ENCODE data around the gene SLC22A8.

The SLC22A8 gene

DNA sequence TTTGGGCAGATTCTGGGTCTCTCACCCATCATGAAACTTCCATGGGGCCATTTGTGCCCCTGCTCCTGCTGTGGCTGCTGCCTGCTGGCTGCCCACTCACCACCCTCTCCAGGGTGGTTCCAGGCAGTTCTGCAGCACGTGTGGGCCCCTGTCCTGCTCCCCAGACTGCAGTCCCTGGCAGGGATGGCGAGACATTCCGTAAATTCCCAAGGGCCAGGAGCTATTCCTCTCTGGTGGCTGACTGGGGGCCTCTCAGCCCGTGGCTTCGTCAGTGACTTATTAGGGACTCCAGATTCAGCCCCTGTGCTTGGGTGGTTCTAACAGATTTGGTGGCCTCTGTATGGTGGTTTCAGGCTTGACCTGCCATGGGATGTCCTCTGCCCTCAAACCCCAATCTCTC, 3.9 kb upstream of the SLC22A8 start:
- peaks cover 0 to 5% (median 0%) of the 10 kb centered on the region in 11 experiments; a peak in 1 of 22 replicates for H4K20me1 ChIP-seq
- peaks cover 0 to 10% (median 6%) of the 10 kb centered on the region in 10 experiments; a peak in 12 of 20 replicates for H3K4me1 ChIP-seq
- no peaks in the 10 kb centered on the region for H3K36me3 ChIP-seq
- H3K27ac ChIP-seq = no peak overlapping the region
- no peak overlapping the region for H3K4me3 ChIP-seq
- H3K9me3 ChIP-seq (replicated peaks in 1 of 11) = no peaks in the 10 kb centered on the region
- no peak overlapping the region for H3K4me2 ChIP-seq
- no peak overlapping the region for H3K9ac ChIP-seq
- no peaks in the 10 kb centered on the region for H3K27me3 ChIP-seq
- TF ChIP-seq Cebpa-rat (IDR thresholded peaks at IDR 0.05) = no peak

DNA sequence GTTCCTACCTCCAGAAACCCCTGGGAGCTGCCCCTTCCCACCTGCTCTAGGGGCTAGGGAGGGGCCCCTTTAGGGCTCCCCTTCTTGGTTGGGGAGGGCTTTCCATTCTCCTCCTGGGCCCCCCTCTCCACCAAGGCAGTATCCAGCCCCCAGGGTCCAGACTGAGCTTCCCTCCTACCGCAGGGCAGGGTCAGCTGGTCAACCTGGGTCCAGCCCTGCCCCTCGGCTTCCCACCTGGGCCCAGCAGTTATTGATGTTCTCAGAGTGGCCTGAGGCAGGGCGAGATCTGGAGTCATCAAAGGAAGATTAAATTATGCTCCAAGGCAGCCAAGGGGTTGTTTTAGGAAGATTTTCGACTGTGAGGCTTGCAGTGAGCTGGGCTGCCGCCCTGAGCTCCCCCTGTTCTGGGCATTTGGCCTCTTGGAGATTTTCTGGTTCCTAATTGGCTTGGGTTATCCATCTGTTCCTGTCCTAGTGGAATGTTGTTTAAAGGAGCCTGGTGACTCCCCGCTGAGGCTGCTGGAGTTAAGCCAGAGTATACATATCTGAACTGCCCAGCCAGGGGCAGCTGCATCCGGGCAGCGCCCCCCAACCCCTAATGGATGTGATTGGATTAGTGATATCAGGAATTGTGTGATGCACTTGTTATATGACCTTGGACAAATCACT, 1.8 kb upstream of the SLC22A8 start:
- Histone ChIP-seq H3K27ac (no peak overlapping the region), H4K20me1 (0 out of 22 replicates have a peak, but pooled peaks cover 0 to 4% (median 0%) of the 10 kb centered on the region in 11 experiments), H3K9ac (no peak overlapping the region), H3K27me3 (no peaks in the 10 kb centered on the region), H3K4me3 (no peak overlapping the region), H3K9me3 (replicated peaks in 1 of 11) (no peaks in the 10 kb centered on the region), H3K36me3 (no peaks in the 10 kb centered on the region), H3K4me1 (no peaks in the 10 kb centered on the region), H3K4me2 (no peak overlapping the region)
- no peak for TF ChIP-seq Cebpa-rat (IDR thresholded peaks at IDR 0.05)

DNA sequence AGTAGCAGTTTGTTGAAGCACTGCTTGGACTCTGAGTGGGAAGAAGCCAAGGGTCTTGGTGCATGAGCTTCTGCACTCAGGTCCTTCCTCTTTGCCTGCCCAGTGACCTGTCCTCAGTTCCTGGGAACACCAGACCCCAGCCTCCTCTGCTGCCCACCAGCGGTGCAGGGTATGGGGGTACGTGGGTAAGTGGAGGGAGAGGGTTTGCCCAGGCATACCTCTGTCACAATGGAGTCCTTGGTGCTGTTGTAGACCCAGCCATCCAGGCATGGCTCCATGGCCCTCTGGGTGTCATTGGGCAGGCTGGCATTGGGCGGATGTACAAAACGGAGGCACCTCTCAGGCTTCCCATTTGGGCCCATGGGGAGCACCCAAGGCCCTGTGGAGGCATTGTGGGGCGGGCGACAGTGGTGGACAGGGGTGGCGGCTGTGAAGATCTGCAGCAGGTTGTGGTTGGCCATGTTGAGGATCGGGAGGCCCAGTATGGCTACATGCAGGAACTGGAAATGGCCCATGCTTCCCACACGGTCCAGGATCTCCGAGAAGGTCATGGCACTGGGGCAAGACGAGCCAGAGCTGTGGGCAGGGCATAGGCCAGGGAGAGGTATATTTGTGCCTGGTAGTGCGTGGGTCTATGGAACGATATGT, 1.1 kb downstream of the SLC22A8 start:
- H4K20me1 ChIP-seq = 0 out of 22 replicates have a peak, but pooled peaks cover 0 to 4% (median 0%) of the 10 kb centered on the region in 11 experiments
- H3K9me3 ChIP-seq (replicated peaks in 1 of 11) = no peaks in the 10 kb centered on the region
- no peak overlapping the region for H3K9ac ChIP-seq
- no peak for TF ChIP-seq Cebpa-rat (IDR thresholded peaks at IDR 0.05)
- H3K4me3 ChIP-seq = no peak overlapping the region
- no peaks in the 10 kb centered on the region for H3K4me1 ChIP-seq
- no peaks in the 10 kb centered on the region for H3K27me3 ChIP-seq
- H3K27ac ChIP-seq = no peak overlapping the region
- no peak overlapping the region for H3K4me2 ChIP-seq
- no peaks in the 10 kb centered on the region for H3K36me3 ChIP-seq

DNA sequence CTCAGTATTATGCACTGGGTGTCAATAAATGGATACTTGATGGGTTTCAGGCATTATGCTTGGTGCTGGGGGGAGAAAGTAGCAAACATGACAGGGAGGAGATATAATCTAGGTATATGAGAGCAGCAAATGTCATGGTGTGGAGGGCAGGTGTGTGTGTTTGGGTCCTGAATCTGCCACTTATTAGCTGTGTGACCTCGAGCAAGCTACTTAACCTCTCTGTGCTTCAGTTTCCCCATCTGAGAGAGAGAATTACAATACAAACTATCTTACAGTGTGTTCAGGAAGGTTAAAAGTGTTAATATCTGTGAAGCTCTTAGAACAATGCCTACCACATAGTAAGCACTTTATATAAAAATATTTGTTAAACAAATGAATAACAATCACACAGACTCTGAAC, 2.8 kb downstream of the SLC22A8 start:
- H4K20me1 ChIP-seq = 0 out of 22 replicates have a peak, but pooled peaks cover 0 to 4% (median 0%) of the 10 kb centered on the region in 11 experiments
- no peaks in the 10 kb centered on the region for H3K4me1 ChIP-seq
- TF ChIP-seq Cebpa-rat (IDR thresholded peaks at IDR 0.05) = no peak
- no peaks in the 10 kb centered on the region for H3K36me3 ChIP-seq
- no peak overlapping the region for H3K9ac ChIP-seq
- no peaks in the 10 kb centered on the region for H3K9me3 ChIP-seq (replicated peaks in 1 of 11)
- no peak overlapping the region for H3K4me3 ChIP-seq
- H3K27ac ChIP-seq = no peak overlapping the region
- no peaks in the 10 kb centered on the region for H3K27me3 ChIP-seq
- no peak overlapping the region for H3K4me2 ChIP-seq

DNA sequence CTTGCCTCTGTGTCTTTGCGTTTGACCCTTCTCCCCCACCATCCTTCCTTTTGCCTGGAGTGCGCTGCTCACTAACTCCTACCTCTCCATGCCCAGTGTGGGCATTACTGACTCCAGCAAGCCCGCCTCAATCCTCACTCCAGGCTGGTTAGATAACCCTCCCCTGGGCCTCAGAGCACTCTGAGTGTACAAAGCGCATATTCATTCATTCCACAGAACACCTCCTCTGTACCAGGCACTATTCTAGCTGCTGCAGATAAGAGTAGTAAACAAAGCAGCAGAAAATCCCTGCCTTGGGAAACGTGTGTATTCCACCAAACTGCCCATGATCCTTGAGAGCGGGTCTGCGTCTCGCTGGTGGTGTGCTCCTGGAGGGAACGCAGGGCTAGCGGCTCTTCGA, 3.2 kb downstream of the SLC22A8 start:
- no peak overlapping the region for H3K4me3 ChIP-seq
- no peaks in the 10 kb centered on the region for H3K36me3 ChIP-seq
- H3K27ac ChIP-seq = no peak overlapping the region
- H3K9ac ChIP-seq = no peak overlapping the region
- no peak overlapping the region for H3K4me2 ChIP-seq
- no peaks in the 10 kb centered on the region for H3K9me3 ChIP-seq (replicated peaks in 1 of 11)
- no peak for TF ChIP-seq Cebpa-rat (IDR thresholded peaks at IDR 0.05)
- no peaks in the 10 kb centered on the region for H3K4me1 ChIP-seq
- no peaks in the 10 kb centered on the region for H3K27me3 ChIP-seq
- 0 out of 22 replicates have a peak, but pooled peaks cover 0 to 4% (median 0%) of the 10 kb centered on the region in 11 experiments for H4K20me1 ChIP-seq

DNA sequence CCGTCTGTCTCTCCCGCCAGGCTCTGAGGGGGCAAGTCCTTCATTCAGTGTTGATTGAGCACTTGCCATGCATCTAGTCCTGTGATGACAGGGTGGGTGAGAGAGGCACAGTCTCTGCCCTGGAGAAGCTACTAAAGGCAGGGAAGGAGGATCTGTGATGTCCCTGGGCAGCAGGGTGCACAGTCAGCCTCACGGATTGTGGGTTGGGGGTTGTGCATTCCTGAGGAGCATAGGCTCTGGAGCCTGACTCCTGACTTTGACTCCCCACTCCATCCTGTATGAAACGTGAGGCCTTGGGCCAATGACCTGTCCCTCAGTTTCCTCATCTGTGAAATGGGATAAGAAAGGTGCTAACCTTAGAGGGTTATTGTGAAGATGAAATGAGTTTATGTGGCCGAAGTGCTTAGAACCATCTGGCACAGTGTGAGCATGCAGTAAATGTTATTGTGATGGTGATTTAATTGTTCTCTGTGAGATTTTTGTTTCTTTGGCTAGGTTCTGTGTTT, 4.7 kb downstream of the SLC22A8 start:
- H3K27ac ChIP-seq = no peak overlapping the region
- no peaks in the 10 kb centered on the region for H3K4me1 ChIP-seq
- no peak overlapping the region for H3K9ac ChIP-seq
- 0 out of 22 replicates have a peak, but pooled peaks cover 0 to 4% (median 0%) of the 10 kb centered on the region in 11 experiments for H4K20me1 ChIP-seq
- H3K4me2 ChIP-seq = no peak overlapping the region
- H3K36me3 ChIP-seq = no peaks in the 10 kb centered on the region
- no peaks in the 10 kb centered on the region for H3K9me3 ChIP-seq (replicated peaks in 1 of 11)
- no peak overlapping the region for H3K4me3 ChIP-seq
- TF ChIP-seq Cebpa-rat (IDR thresholded peaks at IDR 0.05) = no peak
- H3K27me3 ChIP-seq = no peaks in the 10 kb centered on the region

DNA sequence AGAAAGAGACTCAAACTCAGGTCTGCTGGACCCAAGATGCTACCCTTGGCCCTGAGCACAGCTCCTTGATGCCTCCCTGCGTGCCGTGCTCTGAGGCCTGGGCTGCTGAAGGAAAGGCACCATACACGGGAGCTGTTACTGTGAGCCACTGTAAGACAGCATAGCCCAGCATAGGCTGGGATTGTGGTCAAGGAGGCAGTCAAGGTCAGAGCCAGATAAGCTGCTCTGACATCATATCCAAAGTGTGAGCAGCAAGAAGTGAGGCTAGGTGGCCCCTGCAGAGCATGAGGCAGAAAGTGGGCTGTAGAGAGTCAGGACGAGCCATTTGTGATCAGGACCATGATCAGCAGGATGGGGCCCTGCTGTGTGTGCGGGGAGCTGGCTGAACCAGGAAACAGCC, 7.7 kb downstream of the SLC22A8 start:
- TF ChIP-seq Cebpa-rat (IDR thresholded peaks at IDR 0.05) = no peak

DNA sequence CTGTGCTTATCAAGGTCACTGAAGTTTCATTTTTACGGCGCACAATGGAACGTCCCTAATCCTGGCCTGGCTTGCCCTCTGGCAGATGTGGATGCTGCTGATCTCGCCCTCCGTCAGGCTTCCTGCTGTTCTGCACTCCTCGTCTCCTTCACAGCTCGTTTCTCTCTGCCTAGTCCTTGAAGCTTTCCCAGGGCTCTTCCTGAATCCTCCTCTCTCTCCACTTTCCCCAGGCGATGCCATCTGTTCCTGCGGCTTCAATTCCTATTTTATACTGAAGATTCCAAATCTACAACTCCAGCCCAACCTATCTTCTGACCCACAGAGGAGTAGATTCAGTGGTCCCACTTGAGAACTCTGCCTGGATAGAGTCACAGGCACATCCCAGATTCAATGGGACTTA, 14.2 kb downstream of the SLC22A8 start:
- Histone ChIP-seq H3K27me3 (no peaks in the 10 kb centered on the region), H3K9me3 (replicated peaks in 1 of 11) (no peaks in the 10 kb centered on the region), H3K36me3 (no peaks in the 10 kb centered on the region), H3K9ac (no peak overlapping the region), H3K4me2 (no peak overlapping the region), H3K4me3 (no peak overlapping the region), H3K4me1 (no peaks in the 10 kb centered on the region), H3K27ac (no peak overlapping the region), H4K20me1 (no peaks in the 10 kb centered on the region)
- TF ChIP-seq Cebpa-rat (IDR thresholded peaks at IDR 0.05) = no peak

More for the DNA sequence above, 7.7 kb downstream of the SLC22A8 start:
- Histone ChIP-seq H3K9ac (no peak overlapping the region), H4K20me1 (no peaks in the 10 kb centered on the region), H3K4me2 (no peak overlapping the region), H3K27ac (no peak overlapping the region), H3K4me3 (no peak overlapping the region), H3K36me3 (no peaks in the 10 kb centered on the region), H3K9me3 (replicated peaks in 1 of 11) (no peaks in the 10 kb centered on the region), H3K27me3 (no peaks in the 10 kb centered on the region), H3K4me1 (no peaks in the 10 kb centered on the region)

DNA sequence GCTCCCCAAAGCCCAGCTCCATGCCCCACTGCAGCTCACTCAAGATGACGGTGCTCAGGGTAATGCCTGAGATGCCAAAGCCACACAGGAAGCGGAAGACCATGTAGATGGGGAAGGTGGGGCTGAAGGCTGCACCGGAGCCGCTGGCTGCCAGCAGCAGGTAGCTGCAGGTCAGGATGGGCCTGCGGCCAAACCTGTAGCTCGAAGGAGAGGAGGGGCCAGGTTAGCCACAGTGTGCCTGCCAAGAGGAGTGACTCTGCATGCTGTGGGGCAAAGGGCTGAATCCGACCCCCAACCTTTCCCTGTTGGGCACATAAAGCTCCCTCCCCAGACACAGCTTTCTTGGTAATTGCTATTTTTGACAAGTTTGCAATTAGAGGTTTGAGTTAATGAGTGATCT, 16.0 kb downstream of the SLC22A8 start:
- Histone ChIP-seq H3K9me3 (replicated peaks in 1 of 11) (no peaks in the 10 kb centered on the region), H3K27ac (no peak overlapping the region), H3K4me2 (no peak overlapping the region), H3K36me3 (no peaks in the 10 kb centered on the region), H3K9ac (no peak overlapping the region), H3K27me3 (no peaks in the 10 kb centered on the region), H3K4me1 (no peaks in the 10 kb centered on the region), H3K4me3 (no peak overlapping the region), H4K20me1 (no peaks in the 10 kb centered on the region)
- no peak for TF ChIP-seq Cebpa-rat (IDR thresholded peaks at IDR 0.05)

DNA sequence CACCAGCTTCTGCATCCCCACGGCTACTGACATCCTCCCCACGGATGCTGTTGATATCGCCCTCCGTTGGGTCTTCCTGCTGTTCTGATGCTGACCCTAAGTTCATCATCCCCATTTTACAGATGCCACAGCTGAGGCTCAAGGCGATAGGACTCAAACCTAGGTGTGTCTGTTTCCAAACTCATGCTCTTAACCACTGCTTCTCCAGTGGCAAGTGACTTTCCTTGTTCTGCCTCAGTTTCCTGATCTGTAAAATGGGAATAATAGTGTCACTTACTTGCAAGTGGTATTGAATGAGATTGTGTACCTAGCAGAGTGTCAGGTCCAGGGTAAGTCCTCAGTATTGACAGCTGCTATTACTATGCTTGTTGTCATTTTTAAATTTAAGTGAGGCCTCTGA, 16.5 kb downstream of the SLC22A8 start:
- no peaks in the 10 kb centered on the region for H4K20me1 ChIP-seq
- no peaks in the 10 kb centered on the region for H3K27me3 ChIP-seq
- no peaks in the 10 kb centered on the region for H3K9me3 ChIP-seq (replicated peaks in 1 of 11)
- no peak overlapping the region for H3K4me3 ChIP-seq
- no peak overlapping the region for H3K27ac ChIP-seq
- no peak overlapping the region for H3K4me2 ChIP-seq
- no peaks in the 10 kb centered on the region for H3K36me3 ChIP-seq
- no peak for TF ChIP-seq Cebpa-rat (IDR thresholded peaks at IDR 0.05)
- no peak overlapping the region for H3K9ac ChIP-seq
- no peaks in the 10 kb centered on the region for H3K4me1 ChIP-seq
